Muscle of arm (tissue), 14 donors: ENCODE data around the gene SDS. TPM values are rescaled to one million over a fixed set of nuclear protein-coding genes. Genes with fewer than 3 reads are reported as not detected.

Experiments used
- DNase-seq: peaks from one replicate; pipeline ENCODE4 v3.0.0-alpha.2; 2013
- long read RNA-seq, 11 donors: transcript quantifications; one replicate each; lab custom pipeline, GENCODE V29; 2026
- polyA plus RNA-seq, 12 donors: library from polyadenylated mRNA; unstranded; fragments of 120-200 nt; gene quantifications; one replicate each; pipeline ENCODE4 v1.2.1, GENCODE V29; 2013; ENCODE audit not compliant: insufficient read length in 12 of 12

The SDS gene
- under 1 TPM in 4 of 12 donors, not detected in 8; 0.15 to 0.33 (median 0.26) TPM for polyA plus RNA-seq
- long read RNA-seq, donor 1 = 0 reads
- long read RNA-seq, donor 2 = 0 reads
- long read RNA-seq, donor 3 = 0 reads
- long read RNA-seq, donor 4 = 0 reads
- long read RNA-seq, donor 5 = 0 reads
- long read RNA-seq, donor 6 = 0 reads
- long read RNA-seq, donor 7 = 0 reads
- long read RNA-seq, donor 8 = 0 reads
- long read RNA-seq, donor 9 = 0 reads
- long read RNA-seq, donor 10 = 0 reads
- long read RNA-seq, donor 11 = 0 reads

GRCh38 chr12:113403435-113404415 is at the start of gene SDS:
Gene SDS (minus strand): TSS chr12:113403887. CDS start chr12:113399708, 4,179 bp downstream.
- DNase-seq = peak; percentile 69

- DNase-seq = no peak
These were observed 49.6 kb upstream of the SDS start for GRCh38 chr12:113453330-113453729.

- DNase-seq = no peak
These were observed 48.8 kb upstream of the SDS start for GRCh38 chr12:113452458-113452857.

GRCh38 chr12:113449839-113450238 is 46.2 kb upstream of the SDS start:
- no peak for DNase-seq

GRCh38 chr12:113449299-113449698 is 45.6 kb upstream of the SDS start:
- no peak for DNase-seq

GRCh38 chr12:113448873-113449272 is 45.2 kb upstream of the SDS start:
- no peak for DNase-seq

- no peak for DNase-seq
These were observed 42.0 kb upstream of the SDS start for GRCh38 chr12:113445544-113446171.

- no peak for DNase-seq
These were observed 39.4 kb upstream of the SDS start for GRCh38 chr12:113443030-113443539.

GRCh38 chr12:113440947-113441782 is 37.5 kb upstream of the SDS start:
- DNase-seq = no peak

- no peak for DNase-seq
These were observed 36.6 kb upstream of the SDS start for GRCh38 chr12:113440336-113440735.

- DNase-seq = peak; percentile 19
These were observed 35.9 kb upstream of the SDS start for GRCh38 chr12:113439606-113440030.

- DNase-seq = no peak
These were observed 35.6 kb upstream of the SDS start for GRCh38 chr12:113439301-113439597.

GRCh38 chr12:113438523-113439300 is 35.0 kb upstream of the SDS start:
- DNase-seq = no peak

- no peak for DNase-seq
These were observed 34.0 kb upstream of the SDS start for GRCh38 chr12:113437729-113438100.

GRCh38 chr12:113436993-113437728 is 33.5 kb upstream of the SDS start:
- no peak for DNase-seq

GRCh38 chr12:113436586-113436985 is 32.9 kb upstream of the SDS start:
- no peak for DNase-seq

GRCh38 chr12:113435367-113435766 is 31.7 kb upstream of the SDS start:
- DNase-seq = no peak

GRCh38 chr12:113432986-113433385 is 29.3 kb upstream of the SDS start:
- no peak for DNase-seq

GRCh38 chr12:113428482-113428881 is 24.8 kb upstream of the SDS start:
- DNase-seq = no peak

GRCh38 chr12:113427882-113428281 is 24.2 kb upstream of the SDS start:
- DNase-seq = no peak
